Measurements from ENCODE around the gene PRG3.

PRG3 gene

GRCh38 chr11:57392066-57392762 is 11.3 kb upstream of the PRG3 start:
- Histone ChIP-seq H2BK15ac (ENCODE audit: low read depth, poor library complexity, severe bottlenecking) (no peak overlapping the region), H2BK120ac (ENCODE audit: low read depth, low read length) (no peak overlapping the region), H2AFZ (ENCODE audit: low read depth, low read length) (no peak overlapping the region), H3K4me1 (ENCODE audit: control insufficient read depth, insufficient read depth, low read depth, low read length) (no peaks in the 10 kb centered on the region), H3K36me3 (ENCODE audit: control insufficient read depth in 1 of 2, insufficient read depth in 2 of 2, low read depth in 1 of 2, low read length in 2 of 2) (no peaks in the 10 kb centered on the region), H4K8ac (ENCODE audit: low read length) (no peak overlapping the region), H2BK5ac (ENCODE audit: low read depth, low read length, poor library complexity, severe bottlenecking) (no peak overlapping the region), H2BK12ac (ENCODE audit: low read length in 2 of 2) (no peak overlapping the region), H3K18ac (ENCODE audit: low read depth in 1 of 2, low read length in 2 of 2) (no peak overlapping the region), H3K4me2 (ENCODE audit: low read length, poor library complexity, severe bottlenecking) (no peak overlapping the region), H3K4ac (ENCODE audit: low read depth in 1 of 2, low read length in 2 of 2) (no peak overlapping the region), H3K23ac (ENCODE audit: low read length in 2 of 2) (no peak overlapping the region), H3K14ac (ENCODE audit: low read length in 2 of 2) (no peak overlapping the region), H3K9ac (ENCODE audit: low read length) (no peak overlapping the region), H2AK5ac (ENCODE audit: low read length, severe bottlenecking) (no peak overlapping the region), H3K4me3 (ENCODE audit: insufficient read depth in 1 of 2, low read depth in 1 of 2, low read length in 2 of 2) (no peak overlapping the region), H3K9me3 (ENCODE audit: control insufficient read depth, low read length) (no peaks in the 10 kb centered on the region), H3K27me3 (ENCODE audit: control insufficient read depth in 1 of 2, insufficient read depth in 1 of 2, low read length in 2 of 2) (peaks cover 0 to 83% of the 10 kb centered on the region in 2 experiments), H3K27ac (ENCODE audit: low read length, poor library complexity, severe bottlenecking) (no peak overlapping the region), H4K91ac (ENCODE audit: low read length) (no peak overlapping the region), H3K79me1 (replicated peaks; ENCODE audit: low read length, poor library complexity, severe bottlenecking) (no peaks in the 10 kb centered on the region)
- DNase-seq, result no peak
- WGBS, result 67% methylated on average over 3 of the region's 8 CpGs

GRCh38 chr11:57391539-57391938 is 10.6 kb upstream of the PRG3 start:
- peaks cover 0 to 80% of the 10 kb centered on the region in 2 experiments for H3K27me3 ChIP-seq (ENCODE audit: control insufficient read depth in 1 of 2, insufficient read depth in 1 of 2, low read length in 2 of 2)
- no peak overlapping the region for H2BK15ac ChIP-seq (ENCODE audit: low read depth, poor library complexity, severe bottlenecking)
- H3K9me3 ChIP-seq (ENCODE audit: control insufficient read depth, low read length), result no peaks in the 10 kb centered on the region
- H3K4me3 ChIP-seq (ENCODE audit: insufficient read depth in 1 of 2, low read depth in 1 of 2, low read length in 2 of 2), result no peak overlapping the region
- no peak overlapping the region for H3K4ac ChIP-seq (ENCODE audit: low read depth in 1 of 2, low read length in 2 of 2)
- H2AK5ac ChIP-seq (ENCODE audit: low read length, severe bottlenecking), result no peak overlapping the region
- no peak overlapping the region for H3K9ac ChIP-seq (ENCODE audit: low read length)
- H3K27ac ChIP-seq (ENCODE audit: low read length, poor library complexity, severe bottlenecking), result no peak overlapping the region
- no peak overlapping the region for H3K4me2 ChIP-seq (ENCODE audit: low read length, poor library complexity, severe bottlenecking)
- no peak overlapping the region for H2BK12ac ChIP-seq (ENCODE audit: low read length in 2 of 2)
- DNase-seq, result no peak
- no peaks in the 10 kb centered on the region for H3K4me1 ChIP-seq (ENCODE audit: control insufficient read depth, insufficient read depth, low read depth, low read length)
- H3K79me1 ChIP-seq (replicated peaks; ENCODE audit: low read length, poor library complexity, severe bottlenecking), result no peaks in the 10 kb centered on the region
- no peak overlapping the region for H3K23ac ChIP-seq (ENCODE audit: low read length in 2 of 2)
- no peak overlapping the region for H3K14ac ChIP-seq (ENCODE audit: low read length in 2 of 2)
- no peak overlapping the region for H3K18ac ChIP-seq (ENCODE audit: low read depth in 1 of 2, low read length in 2 of 2)
- 43% methylated on average over 1 of the region's 2 CpGs for WGBS
- H2AFZ ChIP-seq (ENCODE audit: low read depth, low read length), result no peak overlapping the region
- H3K36me3 ChIP-seq (ENCODE audit: control insufficient read depth in 1 of 2, insufficient read depth in 2 of 2, low read depth in 1 of 2, low read length in 2 of 2), result no peaks in the 10 kb centered on the region
- no peak overlapping the region for H2BK5ac ChIP-seq (ENCODE audit: low read depth, low read length, poor library complexity, severe bottlenecking)
- no peak overlapping the region for H4K91ac ChIP-seq (ENCODE audit: low read length)
- H4K8ac ChIP-seq (ENCODE audit: low read length), result no peak overlapping the region
- no peak overlapping the region for H2BK120ac ChIP-seq (ENCODE audit: low read depth, low read length)

- H3K9me3 ChIP-seq (ENCODE audit: control insufficient read depth, low read length), result no peaks in the 10 kb centered on the region
- H3K9ac ChIP-seq (ENCODE audit: low read length), result no peak overlapping the region
- H2BK12ac ChIP-seq (ENCODE audit: low read length in 2 of 2), result no peak overlapping the region
- H4K8ac ChIP-seq (ENCODE audit: low read length), result no peak overlapping the region
- H3K27ac ChIP-seq (ENCODE audit: low read length, poor library complexity, severe bottlenecking), result no peak overlapping the region
- no peak overlapping the region for H2BK15ac ChIP-seq (ENCODE audit: low read depth, poor library complexity, severe bottlenecking)
- no peak overlapping the region for H3K18ac ChIP-seq (ENCODE audit: low read depth in 1 of 2, low read length in 2 of 2)
- 82% methylated on average over 2 of the region's 3 CpGs for WGBS
- H4K91ac ChIP-seq (ENCODE audit: low read length), result no peak overlapping the region
- H2AK5ac ChIP-seq (ENCODE audit: low read length, severe bottlenecking), result no peak overlapping the region
- H3K36me3 ChIP-seq (ENCODE audit: control insufficient read depth in 1 of 2, insufficient read depth in 2 of 2, low read depth in 1 of 2, low read length in 2 of 2), result no peaks in the 10 kb centered on the region
- DNase-seq, result no peak
- H3K4me1 ChIP-seq (ENCODE audit: control insufficient read depth, insufficient read depth, low read depth, low read length), result no peaks in the 10 kb centered on the region
- H2BK120ac ChIP-seq (ENCODE audit: low read depth, low read length), result no peak overlapping the region
- peaks cover 0 to 80% of the 10 kb centered on the region in 2 experiments for H3K27me3 ChIP-seq (ENCODE audit: control insufficient read depth in 1 of 2, insufficient read depth in 1 of 2, low read length in 2 of 2)
- H2BK5ac ChIP-seq (ENCODE audit: low read depth, low read length, poor library complexity, severe bottlenecking), result no peak overlapping the region
- H3K4ac ChIP-seq (ENCODE audit: low read depth in 1 of 2, low read length in 2 of 2), result no peak overlapping the region
- no peak overlapping the region for H3K23ac ChIP-seq (ENCODE audit: low read length in 2 of 2)
- H3K4me3 ChIP-seq (ENCODE audit: insufficient read depth in 1 of 2, low read depth in 1 of 2, low read length in 2 of 2), result no peak overlapping the region
- no peak overlapping the region for H2AFZ ChIP-seq (ENCODE audit: low read depth, low read length)
- H3K14ac ChIP-seq (ENCODE audit: low read length in 2 of 2), result no peak overlapping the region
- no peaks in the 10 kb centered on the region for H3K79me1 ChIP-seq (replicated peaks; ENCODE audit: low read length, poor library complexity, severe bottlenecking)
- no peak overlapping the region for H3K4me2 ChIP-seq (ENCODE audit: low read length, poor library complexity, severe bottlenecking)
Measured at GRCh38 chr11:57391111-57391510, 10.2 kb upstream of the PRG3 start.

GRCh38 chr11:57390535-57390934 is 9.6 kb upstream of the PRG3 start, which contains the start of gene PRG2:
TSS of gene PRG2 (minus strand) at chr11:57390650. CDS start at chr11:57389944, 706 bp downstream.
- Histone ChIP-seq H4K8ac (ENCODE audit: low read length) (no peak within 1 kb of the TSS), H3K14ac (ENCODE audit: low read length in 2 of 2) (no peak within 1 kb of the TSS), H3K27me3 (ENCODE audit: control insufficient read depth in 1 of 2, insufficient read depth in 1 of 2, low read length in 2 of 2) (peaks cover 0 to 80% of the 10 kb centered on the region in 2 experiments), H3K9ac (ENCODE audit: low read length) (no peak within 1 kb of the TSS), H2AFZ (ENCODE audit: low read depth, low read length) (no peak within 1 kb of the TSS), H3K4me1 (ENCODE audit: control insufficient read depth, insufficient read depth, low read depth, low read length) (no peaks in the 10 kb centered on the region), H2BK12ac (ENCODE audit: low read length in 2 of 2) (no peak within 1 kb of the TSS), H3K27ac (ENCODE audit: low read length, poor library complexity, severe bottlenecking) (no peak within 1 kb of the TSS), H3K79me1 (replicated peaks; ENCODE audit: low read length, poor library complexity, severe bottlenecking) (no peaks in the 10 kb centered on the region), H3K36me3 (ENCODE audit: control insufficient read depth in 1 of 2, insufficient read depth in 2 of 2, low read depth in 1 of 2, low read length in 2 of 2) (no peaks in the 10 kb centered on the region), H3K9me3 (ENCODE audit: control insufficient read depth, low read length) (no peaks in the 10 kb centered on the region), H4K91ac (ENCODE audit: low read length) (no peak within 1 kb of the TSS), H3K4ac (ENCODE audit: low read depth in 1 of 2, low read length in 2 of 2) (no peak within 1 kb of the TSS), H2BK15ac (ENCODE audit: low read depth, poor library complexity, severe bottlenecking) (no peak within 1 kb of the TSS), H3K4me2 (ENCODE audit: low read length, poor library complexity, severe bottlenecking) (no peak within 1 kb of the TSS), H3K4me3 (ENCODE audit: insufficient read depth in 1 of 2, low read depth in 1 of 2, low read length in 2 of 2) (no peak within 1 kb of the TSS), H3K18ac (ENCODE audit: low read depth in 1 of 2, low read length in 2 of 2) (no peak within 1 kb of the TSS), H2BK120ac (ENCODE audit: low read depth, low read length) (no peak within 1 kb of the TSS), H2BK5ac (ENCODE audit: low read depth, low read length, poor library complexity, severe bottlenecking) (no peak within 1 kb of the TSS), H3K23ac (ENCODE audit: low read length in 2 of 2) (no peak within 1 kb of the TSS), H2AK5ac (ENCODE audit: low read length, severe bottlenecking) (no peak within 1 kb of the TSS)
- 57% methylated on average over 2 of the region's 2 CpGs for WGBS
- no peak for DNase-seq
